ENCODE data around the gene TBCD. TPM values are rescaled to one million over a fixed set of nuclear protein-coding genes. Genes with fewer than 3 reads are reported as not detected.
A peak's percentile ranks its signal among the peaks of the same experiment; 100 is the strongest.

The TBCD gene
- total and polyA plus RNA-seq, 9 of the 15 experiments (the other 6 are each of a cell fraction or from before 2014, with no cell fraction given) = 8.9 to 98.5 (median 28.0) TPM

GRCh38 chr17:82839617-82840292 lies 87.9 kb downstream of the TBCD start, which contains the start of gene ZNF750:
ZNF750 (minus strand) TSS chr17:82840022; CDS start chr17:82832454, 7,568 bp downstream.
- no peaks in the 10 kb centered on the region for H3K27me3 ChIP-seq (ENCODE audit: control insufficient read depth in 2 of 2, insufficient read depth in 2 of 2, low read length in 2 of 2)
- no peaks in the 10 kb centered on the region for H3K9me1 ChIP-seq (ENCODE audit: control insufficient read depth, insufficient read depth, low read length)
- no peaks in the 10 kb centered on the region for H3K9me3 ChIP-seq (replicated peaks; ENCODE audit: control insufficient read depth, insufficient read depth, low read depth, low read length)
- ChIA-PET CTCF (ENCODE audit: low intra/inter-chr PET ratio) (no interaction called here), POLR2A (interaction anchor here (0.5 kb wide), 1 partner anchor 445 kb away, joined by 3 read pairs; no protein-coding TSS in a partner anchor)
- no peak within 1 kb of the TSS for H3K4me3 ChIP-seq
- no peaks in the 10 kb centered on the region for H4K20me1 ChIP-seq (replicated peaks; ENCODE audit: control insufficient read depth, insufficient read depth, low read length)
- H3K36me3 ChIP-seq (ENCODE audit: control insufficient read depth, insufficient read depth, low read length) = peaks cover 7% of the 10 kb centered on the region; the same call in 2 of the 3 replicates
- FAIRE-seq = no peak
- no peak within 1 kb of the TSS for H2AFZ ChIP-seq (ENCODE audit: low read depth, low read length)
- H3K4me2 ChIP-seq (ENCODE audit: insufficient read depth, low read length) = no peak within 1 kb of the TSS
- no peak for TF ChIP-seq SNAPC5 (CRISPR knock-in tag; IDR thresholded peaks at IDR 0.05)
- no peak for TF ChIP-seq JUNB (CRISPR knock-in tag; conservative IDR thresholded peaks at IDR 0.05)
- TF ChIP-seq NCOA1 (IDR thresholded peaks at IDR 0.05; ENCODE audit: low read depth) = no peak
- no peak for TF ChIP-seq FOXA1 (IDR thresholded peaks at IDR 0.05; ENCODE audit: borderline replicate concordance)
- TF ChIP-seq TGIF2 (CRISPR knock-in tag; IDR thresholded peaks at IDR 0.05) = no peak
- TF ChIP-seq GMEB1 (CRISPR knock-in tag; IDR thresholded peaks at IDR 0.05) = no peak
- no peak for TF ChIP-seq SP1 (CRISPR knock-in tag; IDR thresholded peaks at IDR 0.05)
- no peak for TF ChIP-seq ZNF165 (CRISPR knock-in tag; IDR thresholded peaks at IDR 0.05; ENCODE audit: borderline replicate concordance)
- TF ChIP-seq BCOR (IDR thresholded peaks at IDR 0.05) = no peak
- TF ChIP-seq DLX4 (CRISPR knock-in tag; IDR thresholded peaks at IDR 0.05) = no peak
- TF ChIP-seq HMG20B (CRISPR knock-in tag; IDR thresholded peaks at IDR 0.05) = no peak
- no peak for TF ChIP-seq SMAD2 (IDR thresholded peaks at IDR 0.05; ENCODE audit: low read depth, low read length)
- TF ChIP-seq HCFC1 (IDR thresholded peaks at IDR 0.05; ENCODE audit: low read depth, low read length) = no peak
- no peak for TF ChIP-seq POLR3G (IDR thresholded peaks at IDR 0.05; ENCODE audit: extremely low read depth, insufficient read length, insufficient replicate concordance)
- TF ChIP-seq ARID3A (IDR thresholded peaks at IDR 0.05; ENCODE audit: borderline replicate concordance, low read depth, low read length) = no peak
- TF ChIP-seq BACH1 (tag; IDR thresholded peaks at IDR 0.05) = no peak
- no peak for TF ChIP-seq ZC3H8 (IDR thresholded peaks at IDR 0.05)
- no peak for TF ChIP-seq C11orf30 (IDR thresholded peaks at IDR 0.05; ENCODE audit: low read depth)
- no peak for TF ChIP-seq TEAD1 (CRISPR knock-in tag; IDR thresholded peaks at IDR 0.05)
- H3K9ac ChIP-seq (ENCODE audit: insufficient read depth in 1 of 2, low read depth in 2 of 2, low read length in 2 of 2) = peak within 1 kb of the TSS in 1 of 2 experiments; percentile 28; a peak in 2 of 4 replicates
- intact Hi-C loops (cut with micrococcal nuclease) (no loop called here), in situ Hi-C loops (cut with MboI) (no loop called here)
- peaks cover 0 to 9% of the 10 kb centered on the region in 2 experiments; a peak in 2 of 5 replicates for H3K4me1 ChIP-seq (replicated peaks in 1 of 2; ENCODE audit: control insufficient read depth in 2 of 2, insufficient read depth in 2 of 2, low read length in 2 of 2)
- WGBS (ENCODE audit: insufficient coverage, low coverage, missing lambda C conversion rate) = 94% methylated on average over 23 of the region's 25 CpGs
- no peak within 1 kb of the TSS for H3K27ac ChIP-seq (ENCODE audit: extremely low read depth, low read depth, low read length)
- DNase-seq (ENCODE audit: extremely low read depth in 1 of 4, low spot score in 3 of 4) = no peak
- BruUV-seq (replicated peaks) = no TSS peak
- no peaks in the 10 kb centered on the region for H3K79me2 ChIP-seq (ENCODE audit: control insufficient read depth, insufficient read depth, low read length)
- no peak for ATAC-seq
